HepG2 (cell line): ENCODE results near the gene CPSF7. TPM values are rescaled to one million over a fixed set of nuclear protein-coding genes. Genes with fewer than 3 reads are reported as not detected.
A peak's percentile ranks its signal among the peaks of the same experiment; 100 is the strongest.

Source experiments
- ATAC-seq: fragments of 200-7000 bp; cut with Tn5 transposase; 3 replicates; pipeline ENCODE4 v1.9.1; 2020; ENCODE audit warnings: mild to moderate bottlenecking, moderate library complexity
- BruUV-seq: library from RNA; stranded (reverse); fragments of 400-500 nt; replicated peaks from 2 replicates; lab custom pipeline; 2021; lab: Mats Ljungman, UMichigan
- CTCF ChIA-PET: fragments of 300-600 bp; formaldehyde crosslinking; extraction: SDS; loops from one replicate; lab custom pipeline; 2021; ENCODE audit warnings: low total read pairs, inconsistent platforms, low intra/inter-chr PET ratio; lab: Yijun Ruan, JAX
- POLR2A ChIA-PET: fragments of 350-600 bp; sonication (Branson Sonifier 250); formaldehyde crosslinking; loops from one replicate; lab custom pipeline; 2020; ENCODE audit warnings: antibody characterized with exemption, inconsistent platforms; lab: Yijun Ruan, JAX
- DNase-seq: peaks from one replicate; pipeline ENCODE4 v3.0.0-alpha.2; 2015; ENCODE audit warnings: low spot score
- FAIRE-seq: peaks from 3 replicates; lab custom pipeline; 2011; peaks lifted over from hg19 to GRCh38; lab: Jason Lieb, UNC
- H2AFZ ChIP-seq: one replicate; pipeline ENCODE4 v1.6.1; 2011; ENCODE audit warnings: low read length, inconsistent platforms
- H3K27ac ChIP-seq: fragments of 300-600 bp; 3 replicates; pipeline ENCODE4 v1.8.0; 2011; ENCODE audit warnings: mixed run types, mild to moderate bottlenecking, mixed read lengths, low read length, inconsistent platforms; ENCODE audit not compliant: insufficient read depth; ENCODE audit errors: extremely low read length
- H3K27me3 ChIP-seq, 2 experiments: fragments of 200-600 bp in 1 of 2; 2 replicates in 1 of 2; 3 replicates in 1 of 2; pipeline versions ENCODE4 v1.6.0 to v1.8.0; 2011; ENCODE audit warnings: low read length in 2 of 2, mild to moderate bottlenecking in 2 of 2, moderate library complexity in 2 of 2, inconsistent platforms in 1 of 2; ENCODE audit not compliant: insufficient read depth in 2 of 2, control insufficient read depth in 1 of 2
- H3K36me3 ChIP-seq, 2 experiments: fragments of 200-600 bp in 1 of 2; replicated peaks in 1 of 2; 2 replicates in 1 of 2; 3 replicates in 1 of 2; pipeline versions ENCODE4 v1.5.1 to v1.8.0; 2011; ENCODE audit warnings: low read length in 2 of 2, inconsistent platforms in 1 of 2; ENCODE audit not compliant: insufficient read depth in 2 of 2, control insufficient read depth in 1 of 2
- H3K4me1 ChIP-seq: 2 replicates; pipeline ENCODE4 v1.5.1; 2012; ENCODE audit warnings: low read length, inconsistent platforms; ENCODE audit not compliant: insufficient read depth
- H3K4me2 ChIP-seq: 2 replicates; pipeline ENCODE4 v1.6.0; 2011; ENCODE audit warnings: low read depth, low read length, inconsistent platforms
- H3K4me3 ChIP-seq, 3 experiments: fragments of 200-600 bp in 1 of 3; sonication (generic), shearing (Covaris generic) in 1 of 3; replicated peaks in 1 of 3; 2 replicates each; pipeline ENCODE4 v1.5.1; 2011 to 2016; ENCODE audit warnings: low read length in 3 of 3, inconsistent platforms in 2 of 3, low read depth in 2 of 3, mild to moderate bottlenecking in 2 of 3, control low read depth in 1 of 3, mixed read lengths in 1 of 3; ENCODE audit not compliant: insufficient read depth in 1 of 3
- H3K79me2 ChIP-seq: one replicate; pipeline ENCODE4 v1.6.1; 2011; ENCODE audit warnings: low read length, inconsistent platforms; ENCODE audit not compliant: insufficient read depth
- H3K9ac ChIP-seq: 2 replicates; pipeline ENCODE4 v1.6.0; 2011; ENCODE audit warnings: mild to moderate bottlenecking, low read depth, low read length, inconsistent platforms; ENCODE audit not compliant: insufficient read depth
- H3K9me3 ChIP-seq: 2 replicates; pipeline ENCODE4 v1.5.1; 2012; ENCODE audit warnings: mild to moderate bottlenecking, low read length
- H4K20me1 ChIP-seq: 2 replicates; pipeline ENCODE4 v1.6.0; 2011; ENCODE audit warnings: inconsistent platforms, mild to moderate bottlenecking, low read length, moderate library complexity; ENCODE audit not compliant: insufficient read depth
- DPF2 ChIP-seq: sonication (generic); formaldehyde crosslinking; IDR thresholded peaks from 2 replicates; pipeline ENCODE4 v1.4.0; 2020; ENCODE audit warnings: mild to moderate bottlenecking, low read depth, missing genetic modification reagents, borderline replicate concordance
- HES4 ChIP-seq: sonication (generic); formaldehyde crosslinking; IDR thresholded peaks from 2 replicates; pipeline ENCODE4 v1.9.0; 2021; ENCODE audit warnings: mild to moderate bottlenecking, missing genetic modification reagents, borderline replicate concordance
- HNF4G ChIP-seq, 2 experiments: sonication (generic) in 1 of 2; formaldehyde crosslinking in 1 of 2; IDR thresholded peaks; 2 replicates each; pipeline versions ENCODE4 v1.4.0 to v1.6.1; 2011 to 2020; ENCODE audit warnings: borderline replicate concordance in 2 of 2, low read depth in 2 of 2, mild to moderate bottlenecking in 2 of 2, low read length in 1 of 2, missing genetic modification reagents in 1 of 2, moderate library complexity in 1 of 2
- LRRFIP1 ChIP-seq: sonication (generic); formaldehyde crosslinking; conservative IDR thresholded peaks from 2 replicates; pipeline ENCODE4 v1.4.0; 2020; ENCODE audit warnings: missing genetic modification reagents
- NFKBIZ ChIP-seq: IDR thresholded peaks from 2 replicates; pipeline ENCODE4 v1.6.1; 2018; ENCODE audit warnings: missing genetic modification reagents, missing compliant biosample characterization
- SMAD3 ChIP-seq: sonication (generic); formaldehyde crosslinking; IDR thresholded peaks from 2 replicates; pipeline ENCODE4 v1.4.0; 2020; ENCODE audit warnings: missing genetic modification reagents
- SOX13 ChIP-seq, 3 experiments: fragments of 450-650 bp in 1 of 3; sonication (generic) in 1 of 3; formaldehyde crosslinking in 1 of 3; IDR thresholded peaks in 2 of 3; conservative IDR thresholded peaks in 1 of 3; 2 replicates each; pipeline versions ENCODE4 v1.5.0 to v1.6.1; 2016 to 2020; ENCODE audit warnings: antibody characterized with exemption in 1 of 3, mild to moderate bottlenecking in 1 of 3, missing compliant biosample characterization in 1 of 3, missing genetic modification reagents in 1 of 3, moderate library complexity in 1 of 3
- STAG1 ChIP-seq: sonication (generic); formaldehyde crosslinking; IDR thresholded peaks from 2 replicates; pipeline ENCODE4 v1.4.0; 2020; ENCODE audit warnings: missing genetic modification reagents
- ZNF260 ChIP-seq: sonication (generic); formaldehyde crosslinking; IDR thresholded peaks from 2 replicates; pipeline ENCODE4 v1.4.0; 2020; ENCODE audit warnings: missing genetic modification reagents, low read depth, mild to moderate bottlenecking, borderline replicate concordance
- ZNF329 ChIP-seq: sonication (generic); formaldehyde crosslinking; IDR thresholded peaks from 2 replicates; pipeline ENCODE4 v1.9.0; 2021; ENCODE audit warnings: low read depth, mild to moderate bottlenecking, missing genetic modification reagents
- ZNF333 ChIP-seq: sonication (generic); formaldehyde crosslinking; IDR thresholded peaks from 2 replicates; pipeline ENCODE4 v1.4.0; 2020; ENCODE audit warnings: mild to moderate bottlenecking, missing genetic modification reagents, borderline replicate concordance
- ZNF550 ChIP-seq: sonication (generic); formaldehyde crosslinking; IDR thresholded peaks from 2 replicates; pipeline ENCODE4 v1.4.0; 2020; ENCODE audit warnings: mild to moderate bottlenecking, missing genetic modification reagents, borderline replicate concordance
- WGBS: methylation state at CpG from one replicate; pipeline ENCODE4 v1.1.6; 2017; ENCODE audit warnings: low lambda C conversion rate; 5-methylcytosine and 5-hydroxymethylcytosine counted together
- in situ Hi-C: cut with HindIII; loops from 2 replicates; pipeline ENCODE4 v1.10.0; 2017; ENCODE audit warnings: low pct_unique_long_range_greater_than_20kb; ENCODE audit not compliant: extremely low pct_ligation_motif_present
- intact Hi-C: fragments of 100-400 bp; cut with micrococcal nuclease; formaldehyde crosslinking; loops from one replicate; pipeline ENCODE4 v1.10.0; 2022; ENCODE audit not compliant: unreplicated experiment
- polyA plus RNA-seq, 8 experiments: library from polyadenylated mRNA; depleted of rRNA in 3 of 8; stranded (reverse) in 7 of 8; unstranded in 1 of 8; fragments of >200 nt; fragmentation: Illumina TruSeq in 4 of 8; extraction: Trizol in 4 of 8; gene quantifications; 2 replicates each; pipeline versions ENCODE4 v1.2.1 to v1.2.3, GENCODE V29; 2011 to 2016; ENCODE audit warnings: low read depth in 4 of 8, missing spikeins in 1 of 8, mixed read lengths in 1 of 8; ENCODE audit not compliant: insufficient read depth in 1 of 8
- total RNA-seq, 5 experiments: library from RNA; depleted of rRNA; stranded (reverse); fragments of >200 nt; fragmentation: Illumina TruSeq; extraction: Trizol; gene quantifications; 2 replicates each; pipeline ENCODE4 v1.2.3, GENCODE V29; 2016; ENCODE audit warnings: low read depth in 1 of 5

Gene CPSF7
- total and polyA plus RNA-seq, 2 of the 13 experiments (the other 11 are each of a cell fraction or from before 2014, with no cell fraction given), result 34.1 to 36.8 TPM

GRCh38 chr11:61404103-61404502, 25.7 kb downstream of the CPSF7 start:
- intact Hi-C loops, result no loop called here
- Histone ChIP-seq H3K79me2 (no peaks in the 10 kb centered on the region), H2AFZ (no peak overlapping the region), H3K36me3 (peaks cover 36 to 63% of the 10 kb centered on the region in 2 experiments), H3K4me3 (no peak overlapping the region), H3K9me3 (no peaks in the 10 kb centered on the region), H3K4me1 (no peaks in the 10 kb centered on the region), H3K27ac (no peak overlapping the region), H4K20me1 (no peaks in the 10 kb centered on the region), H3K4me2 (no peak overlapping the region), H3K27me3 (no peaks in the 10 kb centered on the region), H3K9ac (no peak overlapping the region)
- no peak for ATAC-seq
- TF ChIP-seq NFKBIZ, result no peak
- TF ChIP-seq ZNF550, result no peak
- TF ChIP-seq ZNF329 (CRISPR knock-in tag), result no peak
- no peak for TF ChIP-seq ZNF260 (CRISPR knock-in tag)
- no peak for TF ChIP-seq LRRFIP1 (CRISPR knock-in tag)
- no peak for TF ChIP-seq STAG1 (CRISPR knock-in tag)
- TF ChIP-seq SOX13 (IDR thresholded peaks at IDR 0.05), result no peak
- no peak for TF ChIP-seq SOX13 (CRISPR knock-in tag; conservative IDR thresholded peaks at IDR 0.05 in 1 of 2, IDR thresholded peaks at IDR 0.05 in 1 of 2)
- TF ChIP-seq SMAD3 (CRISPR knock-in tag), result no peak
- no peak for TF ChIP-seq DPF2 (CRISPR knock-in tag)
- no peak for TF ChIP-seq ZNF333 (CRISPR knock-in tag)
- no peak for TF ChIP-seq HES4 (CRISPR knock-in tag)
- TF ChIP-seq HNF4G (IDR thresholded peaks at IDR 0.05; ENCODE audit: borderline replicate concordance, low read depth, low read length), result no peak
- TF ChIP-seq HNF4G (CRISPR knock-in tag; IDR thresholded peaks at IDR 0.05; ENCODE audit: borderline replicate concordance, low read depth), result no peak
- no peak for FAIRE-seq
- in situ Hi-C loops, result no loop called here
- DNase-seq, result no peak
- POLR2A ChIA-PET, result interaction anchor here (0.8 to 1.2 kb wide), 2 partner anchors 11 to 26 kb away, joined by 3 to 10 read pairs; partner anchors contain the start of genes CPSF7, SDHAF2 and TMEM216
- BruUV-seq, result TSS peak; percentile 17
- WGBS, result over 99% methylated on average over 5 of the region's 5 CpGs
- CTCF ChIA-PET, result no interaction called here
